NCI-H2029 treated with DMSO at 0.1 percent for 48 hours (cell line): Measurements from ENCODE around the gene PCDHB2.
"Not testable (repeated sequence)": the region's sequence is repeated elsewhere in the genome, so short reads cannot be mapped to it uniquely, and the experiment has no call there.

Experiments
- DNase-seq: peaks from one replicate; lab custom pipeline; 2025; lab: John Stamatoyannopoulos, UW

PCDHB2 gene

GRCh38 chr5:141135718-141136266 lies 41.4 kb downstream of the PCDHB2 start:
- DNase-seq = no peak

GRCh38 chr5:141137346-141137745 lies 42.9 kb downstream of the PCDHB2 start:
- not testable (repeated sequence) for DNase-seq
